HepG2 (cell line): ENCODE measurements around the gene SLC1A4. TPM values are rescaled to one million over a fixed set of nuclear protein-coding genes. Genes with fewer than 3 reads are reported as not detected.

Experiments used
- BCL3 ChIP-seq: sonication (generic); formaldehyde crosslinking; IDR thresholded peaks from 2 replicates; pipeline ENCODE4 v1.5.1; 2020; ENCODE audit warnings: mild to moderate bottlenecking, missing genetic modification reagents, moderate library complexity
- CREBL2 ChIP-seq: sonication (generic); formaldehyde crosslinking; IDR thresholded peaks from 2 replicates; pipeline ENCODE4 v1.8.1; 2023; ENCODE audit warnings: missing genetic modification reagents, mild to moderate bottlenecking, borderline replicate concordance
- E2F5 ChIP-seq: sonication (generic); formaldehyde crosslinking; conservative IDR thresholded peaks from 2 replicates; pipeline ENCODE4 v1.4.0; 2020; ENCODE audit warnings: missing genetic modification reagents
- ERF ChIP-seq: IDR thresholded peaks from 2 replicates; pipeline ENCODE4 v1.6.1; 2018; ENCODE audit warnings: missing biosample characterization, missing genetic modification reagents
- HNRNPLL ChIP-seq: fragments of 200-400 bp; formaldehyde crosslinking; IDR thresholded peaks from 2 replicates; pipeline ENCODE4 v1.6.1; 2017; ENCODE audit warnings: mild to moderate bottlenecking, low read depth, low read length; ENCODE audit not compliant: poor library complexity, severe bottlenecking
- IKZF5 ChIP-seq: IDR thresholded peaks from 2 replicates; pipeline ENCODE4 v1.6.1; 2018; ENCODE audit warnings: missing genetic modification reagents, mild to moderate bottlenecking, missing compliant biosample characterization
- ISL2 ChIP-seq: sonication (generic); formaldehyde crosslinking; IDR thresholded peaks from 2 replicates; pipeline ENCODE4 v1.5.0; 2020; ENCODE audit warnings: missing genetic modification reagents
- MAF1 ChIP-seq: sonication (generic); formaldehyde crosslinking; IDR thresholded peaks from 2 replicates; pipeline ENCODE4 v1.5.0; 2020; ENCODE audit warnings: missing genetic modification reagents, borderline replicate concordance
- MYPOP ChIP-seq: sonication (generic); formaldehyde crosslinking; IDR thresholded peaks from 2 replicates; pipeline ENCODE4 v1.8.1; 2023; ENCODE audit warnings: mild to moderate bottlenecking, moderate library complexity, missing genetic modification reagents
- NFE2L1 ChIP-seq: sonication (generic); formaldehyde crosslinking; IDR thresholded peaks from 2 replicates; pipeline ENCODE4 v1.4.0; 2020; ENCODE audit warnings: missing genetic modification reagents, mild to moderate bottlenecking, borderline replicate concordance
- NR1H2 ChIP-seq: sonication (generic); formaldehyde crosslinking; IDR thresholded peaks from 2 replicates; pipeline ENCODE4 v1.8.1; 2022; ENCODE audit warnings: low read depth, missing genetic modification reagents, borderline replicate concordance
- TAF15 ChIP-seq: fragments of 200-400 bp; formaldehyde crosslinking; IDR thresholded peaks from one replicate; pipeline ENCODE4 v1.6.1; 2018; ENCODE audit warnings: mild to moderate bottlenecking, low read depth, low read length; ENCODE audit not compliant: poor library complexity, severe bottlenecking
- ZFP36L2 ChIP-seq: sonication (generic); formaldehyde crosslinking; IDR thresholded peaks from 2 replicates; pipeline ENCODE4 v1.4.0; 2020; ENCODE audit warnings: missing genetic modification reagents
- ZNF101 ChIP-seq: sonication (generic); formaldehyde crosslinking; IDR thresholded peaks from 2 replicates; pipeline ENCODE4 v1.4.0; 2020; ENCODE audit warnings: mild to moderate bottlenecking, low read depth, missing genetic modification reagents, borderline replicate concordance
- ZNF260 ChIP-seq: sonication (generic); formaldehyde crosslinking; IDR thresholded peaks from 2 replicates; pipeline ENCODE4 v1.4.0; 2020; ENCODE audit warnings: missing genetic modification reagents, low read depth, mild to moderate bottlenecking, borderline replicate concordance
- ZNF557 ChIP-seq: sonication (generic); formaldehyde crosslinking; IDR thresholded peaks from 2 replicates; pipeline ENCODE4 v1.4.0; 2020; ENCODE audit warnings: missing genetic modification reagents
- ZNF576 ChIP-seq: sonication (generic); formaldehyde crosslinking; IDR thresholded peaks from 2 replicates; pipeline ENCODE4 v1.4.0; 2020; ENCODE audit warnings: mild to moderate bottlenecking, missing genetic modification reagents
- ZNF740 ChIP-seq: sonication (generic); formaldehyde crosslinking; IDR thresholded peaks from 2 replicates; pipeline ENCODE4 v1.4.0; 2020; ENCODE audit warnings: missing genetic modification reagents
- ZNF83 ChIP-seq: sonication (generic); formaldehyde crosslinking; IDR thresholded peaks from 2 replicates; pipeline ENCODE4 v1.4.0; 2020; ENCODE audit warnings: missing genetic modification reagents, mild to moderate bottlenecking, borderline replicate concordance
- ZUFSP ChIP-seq: sonication (generic); formaldehyde crosslinking; IDR thresholded peaks from 2 replicates; pipeline ENCODE4 v1.9.0; 2021; ENCODE audit warnings: missing genetic modification reagents, mild to moderate bottlenecking, borderline replicate concordance
- polyA plus RNA-seq, 8 experiments: library from polyadenylated mRNA; depleted of rRNA in 3 of 8; stranded (reverse) in 7 of 8; unstranded in 1 of 8; fragments of >200 nt; fragmentation: Illumina TruSeq in 4 of 8; extraction: Trizol in 4 of 8; gene quantifications; 2 replicates each; pipeline versions ENCODE4 v1.2.1 to v1.2.3, GENCODE V29; 2011 to 2016; ENCODE audit warnings: low read depth in 4 of 8, missing spikeins in 1 of 8, mixed read lengths in 1 of 8; ENCODE audit not compliant: insufficient read depth in 1 of 8
- total RNA-seq, 5 experiments: library from RNA; depleted of rRNA; stranded (reverse); fragments of >200 nt; fragmentation: Illumina TruSeq; extraction: Trizol; gene quantifications; 2 replicates each; pipeline ENCODE4 v1.2.3, GENCODE V29; 2016; ENCODE audit warnings: low read depth in 1 of 5

SLC1A4 gene
- total and polyA plus RNA-seq, 2 of the 13 experiments (the other 11 are each of a cell fraction or from before 2014, with no cell fraction given) = 21.0 to 39.6 TPM

- TF ChIP-seq ZNF101 (CRISPR knock-in tag) (no peak), ZNF260 (CRISPR knock-in tag) (0 out of 2 replicates have a peak, but pooled peaks have one; percentile 22), IKZF5 (CRISPR knock-in tag) (peak; percentile 28), ZNF740 (CRISPR knock-in tag) (0 out of 2 replicates have a peak, but pooled peaks have one; percentile 30), NFE2L1 (CRISPR knock-in tag) (0 out of 2 replicates have a peak, but pooled peaks have one; percentile 27), ZNF83 (CRISPR knock-in tag) (peak; percentile 83; the same call in 1 of the 2 replicates), HNRNPLL (peak; percentile 66), E2F5 (CRISPR knock-in tag) (0 out of 2 replicates have a peak, but pooled peaks have one; percentile 12), CREBL2 (CRISPR knock-in tag) (no peak), MYPOP (CRISPR knock-in tag) (peak; percentile 49; the same call in 1 of the 2 replicates), ERF (CRISPR knock-in tag) (peak; percentile 16; the same call in 1 of the 2 replicates), ZFP36L2 (CRISPR knock-in tag) (no peak), BCL3 (0 out of 2 replicates have a peak, but pooled peaks have one; percentile 73), NR1H2 (0 out of 2 replicates have a peak, but pooled peaks have one; percentile 41), ZUFSP (CRISPR knock-in tag) (no peak), ZNF576 (CRISPR knock-in tag) (no peak), MAF1 (CRISPR knock-in tag) (no peak), TAF15 (no peak), ZNF557 (CRISPR knock-in tag) (0 out of 2 replicates have a peak, but pooled peaks have one; percentile 12), ISL2 (CRISPR knock-in tag) (peak; percentile 11; the same call in 1 of the 2 replicates)
Measured at GRCh38 chr2:64988420-64989125, 626 bp upstream of the SLC1A4 start (continued).
